HepG2 (cell line): ENCODE results near the gene TLK2. TPM values are rescaled to one million over a fixed set of nuclear protein-coding genes. Genes with fewer than 3 reads are reported as not detected.

Source experiments
- ATAC-seq: fragments of 200-7000 bp; cut with Tn5 transposase; 3 replicates; pipeline ENCODE4 v1.9.1; 2020; ENCODE audit warnings: mild to moderate bottlenecking, moderate library complexity
- BruUV-seq: library from RNA; stranded (reverse); fragments of 400-500 nt; replicated peaks from 2 replicates; lab custom pipeline; 2021; lab: Mats Ljungman, UMichigan
- CTCF ChIA-PET: fragments of 300-600 bp; formaldehyde crosslinking; extraction: SDS; loops from one replicate; lab custom pipeline; 2021; ENCODE audit warnings: low total read pairs, inconsistent platforms, low intra/inter-chr PET ratio; lab: Yijun Ruan, JAX
- POLR2A ChIA-PET: fragments of 350-600 bp; sonication (Branson Sonifier 250); formaldehyde crosslinking; loops from one replicate; lab custom pipeline; 2020; ENCODE audit warnings: antibody characterized with exemption, inconsistent platforms; lab: Yijun Ruan, JAX
- DNase-seq: peaks from one replicate; pipeline ENCODE4 v3.0.0-alpha.2; 2015; ENCODE audit warnings: low spot score
- FAIRE-seq: peaks from 3 replicates; lab custom pipeline; 2011; peaks lifted over from hg19 to GRCh38; lab: Jason Lieb, UNC
- H2AFZ ChIP-seq: one replicate; pipeline ENCODE4 v1.6.1; 2011; ENCODE audit warnings: low read length, inconsistent platforms
- H3K27ac ChIP-seq: fragments of 300-600 bp; 3 replicates; pipeline ENCODE4 v1.8.0; 2011; ENCODE audit warnings: mixed run types, mild to moderate bottlenecking, mixed read lengths, low read length, inconsistent platforms; ENCODE audit not compliant: insufficient read depth; ENCODE audit errors: extremely low read length
- H3K27me3 ChIP-seq, 2 experiments: fragments of 200-600 bp in 1 of 2; 2 replicates in 1 of 2; 3 replicates in 1 of 2; pipeline versions ENCODE4 v1.6.0 to v1.8.0; 2011; ENCODE audit warnings: low read length in 2 of 2, mild to moderate bottlenecking in 2 of 2, moderate library complexity in 2 of 2, inconsistent platforms in 1 of 2; ENCODE audit not compliant: insufficient read depth in 2 of 2, control insufficient read depth in 1 of 2
- H3K36me3 ChIP-seq, 2 experiments: fragments of 200-600 bp in 1 of 2; replicated peaks in 1 of 2; 2 replicates in 1 of 2; 3 replicates in 1 of 2; pipeline versions ENCODE4 v1.5.1 to v1.8.0; 2011; ENCODE audit warnings: low read length in 2 of 2, inconsistent platforms in 1 of 2; ENCODE audit not compliant: insufficient read depth in 2 of 2, control insufficient read depth in 1 of 2
- H3K4me1 ChIP-seq: 2 replicates; pipeline ENCODE4 v1.5.1; 2012; ENCODE audit warnings: low read length, inconsistent platforms; ENCODE audit not compliant: insufficient read depth
- H3K4me2 ChIP-seq: 2 replicates; pipeline ENCODE4 v1.6.0; 2011; ENCODE audit warnings: low read depth, low read length, inconsistent platforms
- H3K4me3 ChIP-seq, 3 experiments: fragments of 200-600 bp in 1 of 3; sonication (generic), shearing (Covaris generic) in 1 of 3; replicated peaks in 1 of 3; 2 replicates each; pipeline ENCODE4 v1.5.1; 2011 to 2016; ENCODE audit warnings: low read length in 3 of 3, inconsistent platforms in 2 of 3, low read depth in 2 of 3, mild to moderate bottlenecking in 2 of 3, control low read depth in 1 of 3, mixed read lengths in 1 of 3; ENCODE audit not compliant: insufficient read depth in 1 of 3
- H3K79me2 ChIP-seq: one replicate; pipeline ENCODE4 v1.6.1; 2011; ENCODE audit warnings: low read length, inconsistent platforms; ENCODE audit not compliant: insufficient read depth
- H3K9ac ChIP-seq: 2 replicates; pipeline ENCODE4 v1.6.0; 2011; ENCODE audit warnings: mild to moderate bottlenecking, low read depth, low read length, inconsistent platforms; ENCODE audit not compliant: insufficient read depth
- H3K9me3 ChIP-seq: 2 replicates; pipeline ENCODE4 v1.5.1; 2012; ENCODE audit warnings: mild to moderate bottlenecking, low read length
- H4K20me1 ChIP-seq: 2 replicates; pipeline ENCODE4 v1.6.0; 2011; ENCODE audit warnings: inconsistent platforms, mild to moderate bottlenecking, low read length, moderate library complexity; ENCODE audit not compliant: insufficient read depth
- DNMT3B ChIP-seq: conservative IDR thresholded peaks from 2 replicates; pipeline ENCODE4 v1.6.1; 2016; ENCODE audit warnings: missing biosample characterization, control low read depth
- KLF6 ChIP-seq: IDR thresholded peaks from 2 replicates; pipeline ENCODE4 v1.8.0; 2016; ENCODE audit warnings: missing biosample characterization, missing genetic modification reagents
- MED8 ChIP-seq: sonication (generic); formaldehyde crosslinking; IDR thresholded peaks from 2 replicates; pipeline ENCODE4 v1.8.1; 2023; ENCODE audit warnings: mild to moderate bottlenecking, missing genetic modification reagents; ENCODE audit not compliant: insufficient replicate concordance
- NCOA5 ChIP-seq: sonication (generic); formaldehyde crosslinking; IDR thresholded peaks from 2 replicates; pipeline ENCODE4 v1.4.0; 2020; ENCODE audit warnings: missing genetic modification reagents
- NFAT5 ChIP-seq: sonication (generic); formaldehyde crosslinking; IDR thresholded peaks from 2 replicates; pipeline ENCODE4 v1.4.0; 2020; ENCODE audit warnings: missing genetic modification reagents
- SIN3B ChIP-seq: fragments of 150-350 bp; IDR thresholded peaks from 2 replicates; pipeline ENCODE4 v1.6.1; 2014; ENCODE audit warnings: low read length
- THAP9 ChIP-seq: sonication (generic); formaldehyde crosslinking; IDR thresholded peaks from 2 replicates; pipeline ENCODE4; 2020; ENCODE audit warnings: missing genetic modification reagents, mild to moderate bottlenecking, borderline replicate concordance
- ZNF326 ChIP-seq: sonication (generic); formaldehyde crosslinking; IDR thresholded peaks from 2 replicates; pipeline ENCODE4 v1.4.0; 2020; ENCODE audit warnings: missing genetic modification reagents, borderline replicate concordance
- ZNF83 ChIP-seq: sonication (generic); formaldehyde crosslinking; IDR thresholded peaks from 2 replicates; pipeline ENCODE4 v1.4.0; 2020; ENCODE audit warnings: missing genetic modification reagents, mild to moderate bottlenecking, borderline replicate concordance
- WGBS: methylation state at CpG from one replicate; pipeline ENCODE4 v1.1.6; 2017; ENCODE audit warnings: low lambda C conversion rate; 5-methylcytosine and 5-hydroxymethylcytosine counted together
- in situ Hi-C: cut with HindIII; loops from 2 replicates; pipeline ENCODE4 v1.10.0; 2017; ENCODE audit warnings: low pct_unique_long_range_greater_than_20kb; ENCODE audit not compliant: extremely low pct_ligation_motif_present
- intact Hi-C: fragments of 100-400 bp; cut with micrococcal nuclease; formaldehyde crosslinking; loops from one replicate; pipeline ENCODE4 v1.10.0; 2022; ENCODE audit not compliant: unreplicated experiment
- polyA plus RNA-seq, 8 experiments: library from polyadenylated mRNA; depleted of rRNA in 3 of 8; stranded (reverse) in 7 of 8; unstranded in 1 of 8; fragments of >200 nt; fragmentation: Illumina TruSeq in 4 of 8; extraction: Trizol in 4 of 8; gene quantifications; 2 replicates each; pipeline versions ENCODE4 v1.2.1 to v1.2.3, GENCODE V29; 2011 to 2016; ENCODE audit warnings: low read depth in 4 of 8, missing spikeins in 1 of 8, mixed read lengths in 1 of 8; ENCODE audit not compliant: insufficient read depth in 1 of 8
- total RNA-seq, 5 experiments: library from RNA; depleted of rRNA; stranded (reverse); fragments of >200 nt; fragmentation: Illumina TruSeq; extraction: Trizol; gene quantifications; 2 replicates each; pipeline ENCODE4 v1.2.3, GENCODE V29; 2016; ENCODE audit warnings: low read depth in 1 of 5

TLK2 gene
- total and polyA plus RNA-seq, 2 of the 13 experiments (the other 11 are each of a cell fraction or from before 2014, with no cell fraction given) = 58.7 to 60.8 TPM

- Histone ChIP-seq H3K4me2 (no peak overlapping the region), H3K79me2 (no peaks in the 10 kb centered on the region), H3K9me3 (no peaks in the 10 kb centered on the region), H3K4me1 (peaks cover 9% of the 10 kb centered on the region), H3K4me3 (no peak overlapping the region), H3K27ac (no peak overlapping the region), H2AFZ (no peak overlapping the region), H3K9ac (no peak overlapping the region), H3K27me3 (peaks cover 10 to 57% of the 10 kb centered on the region in 2 experiments; a peak in 4 of 5 replicates), H3K36me3 (no peaks in the 10 kb centered on the region), H4K20me1 (no peaks in the 10 kb centered on the region)
- no TSS peak for BruUV-seq
- FAIRE-seq = no peak
- ChIA-PET POLR2A (no interaction called here), CTCF (no interaction called here)
- no peak for ATAC-seq
- in situ Hi-C loops = no loop called here
- WGBS = 19% methylated on average over 15 of the region's 15 CpGs
- DNase-seq = no peak
- intact Hi-C loops = no loop called here
- TF ChIP-seq KLF6 (no peak), MED8 (CRISPR knock-in tag) (no peak), SIN3B (no peak), DNMT3B (CRISPR knock-in tag) (no peak), NFAT5 (CRISPR knock-in tag) (no peak), THAP9 (CRISPR knock-in tag) (no peak), NCOA5 (no peak), ZNF83 (CRISPR knock-in tag) (no peak), ZNF326 (CRISPR knock-in tag) (no peak)
Measured at GRCh38 chr17:62658136-62658920, 179.7 kb downstream of the TLK2 start.
